ENCODE results near the gene CER1. TPM values are rescaled to one million over a fixed set of nuclear protein-coding genes. Genes with fewer than 3 reads are reported as not detected.
A peak's percentile ranks its signal among the peaks of the same experiment; 100 is the strongest.

Gene CER1
- polyA plus RNA-seq, 3 donors: not detected

DNA sequence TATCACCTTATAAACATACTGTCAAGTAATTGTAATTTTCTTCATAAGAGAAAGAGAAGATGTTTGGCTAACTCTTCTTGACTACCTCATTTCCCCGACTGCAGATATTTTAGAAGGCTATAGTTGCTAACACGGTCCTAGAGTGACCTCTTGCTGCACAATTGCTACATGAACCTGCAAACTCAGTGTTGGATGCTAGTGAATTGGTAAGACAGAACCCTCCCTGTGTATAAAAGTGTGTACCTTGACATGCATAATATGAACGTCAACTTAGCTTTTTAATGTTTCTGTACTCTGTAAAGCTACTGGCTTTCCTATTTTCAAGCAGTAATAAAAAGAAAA lies 46.7 kb upstream of the CER1 start:
- intact Hi-C loops (cut with micrococcal nuclease): loop anchor here in 1 of 2 donors (5.0 kb wide), 1 partner anchor 152 kb away; no protein-coding TSS in a partner anchor
- TF ChIP-seq, protein P1, sequence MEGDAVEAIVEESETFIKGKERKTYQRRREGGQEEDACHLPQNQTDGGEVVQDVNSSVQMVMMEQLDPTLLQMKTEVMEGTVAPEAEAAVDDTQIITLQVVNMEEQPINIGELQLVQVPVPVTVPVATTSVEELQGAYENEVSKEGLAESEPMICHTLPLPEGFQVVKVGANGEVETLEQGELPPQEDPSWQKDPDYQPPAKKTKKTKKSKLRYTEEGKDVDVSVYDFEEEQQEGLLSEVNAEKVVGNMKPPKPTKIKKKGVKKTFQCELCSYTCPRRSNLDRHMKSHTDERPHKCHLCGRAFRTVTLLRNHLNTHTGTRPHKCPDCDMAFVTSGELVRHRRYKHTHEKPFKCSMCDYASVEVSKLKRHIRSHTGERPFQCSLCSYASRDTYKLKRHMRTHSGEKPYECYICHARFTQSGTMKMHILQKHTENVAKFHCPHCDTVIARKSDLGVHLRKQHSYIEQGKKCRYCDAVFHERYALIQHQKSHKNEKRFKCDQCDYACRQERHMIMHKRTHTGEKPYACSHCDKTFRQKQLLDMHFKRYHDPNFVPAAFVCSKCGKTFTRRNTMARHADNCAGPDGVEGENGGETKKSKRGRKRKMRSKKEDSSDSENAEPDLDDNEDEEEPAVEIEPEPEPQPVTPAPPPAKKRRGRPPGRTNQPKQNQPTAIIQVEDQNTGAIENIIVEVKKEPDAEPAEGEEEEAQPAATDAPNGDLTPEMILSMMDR (IDR thresholded peaks at IDR 0.05): no peak
- H3K36me3 Mint-ChIP-seq: no peaks in the 10 kb centered on the region
- H3K9ac ChIP-seq (ENCODE audit: insufficient read depth, low read length, poor library complexity, severe bottlenecking): no peak overlapping the region
- H3K27me3 Mint-ChIP-seq (ENCODE audit: low read depth in 3 of 3): peaks cover 0 to 1% (median 0%) of the 10 kb centered on the region in 3 donors
- H3K79me2 ChIP-seq (ENCODE audit: insufficient read depth, low read length): no peaks in the 10 kb centered on the region
- no peaks in the 10 kb centered on the region for H3K4me1 ChIP-seq (ENCODE audit: control insufficient read depth in 1 of 2, insufficient read depth in 2 of 2, low read length in 2 of 2)
- H3K4me1 Mint-ChIP-seq: no peaks in the 10 kb centered on the region
- DNase-seq: no peak
- H3K9me3 Mint-ChIP-seq: no peaks in the 10 kb centered on the region
- no peak overlapping the region for H3K4me3 ChIP-seq (replicated peaks in 1 of 3; ENCODE audit: low read depth in 2 of 3, low read length in 3 of 3)
- no peak overlapping the region for H3K4me2 ChIP-seq (replicated peaks; ENCODE audit: extremely low read depth, low read length, poor library complexity, severe bottlenecking)
- no peaks in the 10 kb centered on the region for H4K20me1 ChIP-seq (ENCODE audit: insufficient read depth, low read length)
- H2AFZ ChIP-seq (ENCODE audit: insufficient read depth, low read depth, low read length, poor library complexity, severe bottlenecking): no peak overlapping the region
- H3K27ac ChIP-seq (ENCODE audit: low read depth in 1 of 2, low read length in 2 of 2): no peak overlapping the region
- H3K27me3 ChIP-seq (ENCODE audit: control insufficient read depth in 2 of 2, insufficient read depth in 2 of 2, low read length in 2 of 2): no peaks in the 10 kb centered on the region
- no peaks in the 10 kb centered on the region for H3K9me3 ChIP-seq (replicated peaks in 1 of 2; ENCODE audit: control insufficient read depth in 1 of 2, insufficient read depth in 1 of 2, low read length in 2 of 2)
- H3K36me3 ChIP-seq (replicated peaks in 1 of 2; ENCODE audit: control insufficient read depth in 1 of 2, insufficient read depth in 2 of 2, low read length in 2 of 2): no peaks in the 10 kb centered on the region
- no CpG with 5 or more reads among the region's 3 CpGs for WGBS (ENCODE audit: insufficient coverage)
- H3K4me3 Mint-ChIP-seq: no peak overlapping the region
- H3K27ac Mint-ChIP-seq: no peak overlapping the region

DNA sequence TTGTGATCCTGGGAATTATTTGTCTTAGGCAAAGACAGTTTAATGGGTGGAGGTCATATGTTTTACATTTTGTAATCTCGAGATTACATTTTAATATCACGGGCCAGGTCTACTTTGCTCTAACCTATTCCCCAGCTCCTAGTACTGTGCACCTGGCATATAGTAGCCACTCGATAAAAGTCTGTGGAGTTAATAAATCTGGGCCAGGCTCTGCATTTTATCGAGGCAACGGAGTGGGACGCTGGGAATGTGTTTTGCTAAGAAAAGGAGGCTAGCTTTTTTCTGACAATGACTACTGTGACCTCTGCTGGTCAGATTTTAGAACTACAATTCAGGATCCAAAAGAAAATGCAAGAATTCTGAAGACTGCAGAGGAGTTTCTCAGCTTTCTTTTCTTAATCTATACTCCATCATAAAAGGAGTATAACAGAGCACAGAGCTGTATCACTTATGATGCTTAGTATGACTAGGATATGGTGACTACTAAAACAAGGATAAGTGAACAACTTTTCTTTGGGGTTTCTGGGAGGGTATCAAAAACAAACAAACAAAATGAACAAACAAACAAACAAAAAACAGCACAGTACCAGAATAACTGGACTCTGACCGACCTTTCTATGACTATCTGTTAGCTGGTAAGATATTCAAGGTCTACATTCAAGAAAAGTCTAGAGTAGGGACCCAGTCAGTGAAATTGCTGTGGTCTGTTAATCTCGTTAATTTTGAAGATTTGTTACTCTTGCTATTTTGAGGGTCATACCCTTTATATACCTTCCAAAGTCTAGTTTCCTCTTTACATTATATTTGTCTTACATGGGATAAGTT lies 46.1 kb upstream of the CER1 start:
- TF ChIP-seq, protein P1 (IDR thresholded peaks at IDR 0.05): peak; percentile 79
- no peak for DNase-seq
- no peaks in the 10 kb centered on the region for H3K9me3 ChIP-seq (replicated peaks in 1 of 2; ENCODE audit: control insufficient read depth in 1 of 2, insufficient read depth in 1 of 2, low read length in 2 of 2)
- H3K4me1 Mint-ChIP-seq: no peaks in the 10 kb centered on the region
- H3K4me3 Mint-ChIP-seq: no peak overlapping the region
- H3K27ac ChIP-seq (ENCODE audit: low read depth in 1 of 2, low read length in 2 of 2): no peak overlapping the region
- peaks cover 0 to 1% (median 0%) of the 10 kb centered on the region in 3 donors for H3K27me3 Mint-ChIP-seq (ENCODE audit: low read depth in 3 of 3)
- H2AFZ ChIP-seq (ENCODE audit: insufficient read depth, low read depth, low read length, poor library complexity, severe bottlenecking): no peak overlapping the region
- WGBS (ENCODE audit: insufficient coverage): 4% methylated on average over 4 of the region's 8 CpGs
- H3K27ac Mint-ChIP-seq: no peak overlapping the region
- H3K36me3 Mint-ChIP-seq: no peaks in the 10 kb centered on the region
- no peak overlapping the region for H3K9ac ChIP-seq (ENCODE audit: insufficient read depth, low read length, poor library complexity, severe bottlenecking)
- H3K4me2 ChIP-seq (replicated peaks; ENCODE audit: extremely low read depth, low read length, poor library complexity, severe bottlenecking): no peak overlapping the region
- H3K36me3 ChIP-seq (replicated peaks in 1 of 2; ENCODE audit: control insufficient read depth in 1 of 2, insufficient read depth in 2 of 2, low read length in 2 of 2): no peaks in the 10 kb centered on the region
- H3K4me1 ChIP-seq (ENCODE audit: control insufficient read depth in 1 of 2, insufficient read depth in 2 of 2, low read length in 2 of 2): no peaks in the 10 kb centered on the region
- H3K79me2 ChIP-seq (ENCODE audit: insufficient read depth, low read length): no peaks in the 10 kb centered on the region
- intact Hi-C loops (cut with micrococcal nuclease): loop anchor here in 1 of 2 donors (5.0 kb wide), 1 partner anchor 151 kb away; no protein-coding TSS in a partner anchor
- no peaks in the 10 kb centered on the region for H4K20me1 ChIP-seq (ENCODE audit: insufficient read depth, low read length)
- H3K27me3 ChIP-seq (ENCODE audit: control insufficient read depth in 2 of 2, insufficient read depth in 2 of 2, low read length in 2 of 2): no peaks in the 10 kb centered on the region
- H3K9me3 Mint-ChIP-seq: no peaks in the 10 kb centered on the region
- no peak overlapping the region for H3K4me3 ChIP-seq (replicated peaks in 1 of 3; ENCODE audit: low read depth in 2 of 3, low read length in 3 of 3)
